Measurements from ENCODE around the gene PRRT1.
A peak's percentile ranks its signal among the peaks of the same experiment; 100 is the strongest.
"Not testable (repeated sequence)": the region's sequence is repeated elsewhere in the genome, so short reads cannot be mapped to it uniquely, and the experiment has no call there.

The PRRT1 gene

GRCh38 chr6:32114796-32115195 is 36.9 kb downstream of the PRRT1 start:
- Mint-ChIP-seq H3K4me3 (no peak overlapping the region), H3K9me3 (no peaks in the 10 kb centered on the region), H3K27ac (no peak overlapping the region), H3K36me3 (ENCODE audit: low read depth) (peaks cover 35% of the 10 kb centered on the region), H3K4me1 (ENCODE audit: low read depth) (peaks cover 10% of the 10 kb centered on the region), H3K27me3 (ENCODE audit: low read depth) (no peaks in the 10 kb centered on the region)

GRCh38 chr6:32113386-32114352 is 38.1 kb downstream of the PRRT1 start:
- H3K27me3 Mint-ChIP-seq (ENCODE audit: low read depth): peaks cover 5% of the 10 kb centered on the region
- H3K9me3 Mint-ChIP-seq: no peaks in the 10 kb centered on the region
- no peak overlapping the region for H3K27ac Mint-ChIP-seq

GRCh38 chr6:32112431-32112980 is 39.2 kb downstream of the PRRT1 start:
- Mint-ChIP-seq H3K36me3 (ENCODE audit: low read depth) (peaks cover 31% of the 10 kb centered on the region), H3K27ac (no peak overlapping the region), H3K27me3 (ENCODE audit: low read depth) (peaks cover 15% of the 10 kb centered on the region), H3K4me1 (ENCODE audit: low read depth) (peaks cover 5% of the 10 kb centered on the region), H3K4me3 (no peak overlapping the region), H3K9me3 (no peaks in the 10 kb centered on the region)

More at GRCh38 chr6:32113386-32114352, 38.1 kb downstream of the PRRT1 start:
- Mint-ChIP-seq H3K4me1 (ENCODE audit: low read depth) (peaks cover 2% of the 10 kb centered on the region), H3K36me3 (ENCODE audit: low read depth) (peaks cover 31% of the 10 kb centered on the region), H3K4me3 (no peak overlapping the region)

- H3K9me3 Mint-ChIP-seq: no peaks in the 10 kb centered on the region
- H3K27me3 Mint-ChIP-seq (ENCODE audit: low read depth): peaks cover 18% of the 10 kb centered on the region
- no peak overlapping the region for H3K27ac Mint-ChIP-seq
- no peak overlapping the region for H3K4me3 Mint-ChIP-seq
- peaks cover 5% of the 10 kb centered on the region for H3K4me1 Mint-ChIP-seq (ENCODE audit: low read depth)
- H3K36me3 Mint-ChIP-seq (ENCODE audit: low read depth): peaks cover 29% of the 10 kb centered on the region
Observed at GRCh38 chr6:32111424-32112066, 40.2 kb downstream of the PRRT1 start.

GRCh38 chr6:32110632-32111031 is 41.1 kb downstream of the PRRT1 start:
- no peak overlapping the region for H3K27ac Mint-ChIP-seq
- H3K36me3 Mint-ChIP-seq (ENCODE audit: low read depth): peaks cover 22% of the 10 kb centered on the region
- H3K9me3 Mint-ChIP-seq: no peaks in the 10 kb centered on the region
- peaks cover 5% of the 10 kb centered on the region for H3K4me1 Mint-ChIP-seq (ENCODE audit: low read depth)
- peaks cover 18% of the 10 kb centered on the region for H3K27me3 Mint-ChIP-seq (ENCODE audit: low read depth)
- H3K4me3 Mint-ChIP-seq: no peak overlapping the region

GRCh38 chr6:32109765-32110160 is 42.0 kb downstream of the PRRT1 start:
- Mint-ChIP-seq H3K36me3 (ENCODE audit: low read depth) (peaks cover 20% of the 10 kb centered on the region), H3K4me1 (ENCODE audit: low read depth) (peaks cover 4% of the 10 kb centered on the region), H3K4me3 (no peak overlapping the region), H3K27ac (peak overlapping the region; percentile 50), H3K9me3 (no peaks in the 10 kb centered on the region), H3K27me3 (ENCODE audit: low read depth) (peaks cover 23% of the 10 kb centered on the region)

- Mint-ChIP-seq H3K27me3 (ENCODE audit: low read depth) (peaks cover 23% of the 10 kb centered on the region), H3K4me1 (ENCODE audit: low read depth) (peaks cover 3% of the 10 kb centered on the region), H3K36me3 (ENCODE audit: low read depth) (peaks cover 18% of the 10 kb centered on the region), H3K27ac (peak within 1 kb of the TSS; percentile 50), H3K4me3 (no peak within 1 kb of the TSS), H3K9me3 (no peaks in the 10 kb centered on the region)
Observed at GRCh38 chr6:32109114-32109764, 42.5 kb downstream of the PRRT1 start, which contains the start of gene TNXB. TNXB (minus strand) TSS chr6:32109338; CDS start chr6:32098198, 11,140 bp downstream.

GRCh38 chr6:32108727-32109113 is 43.0 kb downstream of the PRRT1 start:
- Mint-ChIP-seq H3K4me3 (no peak overlapping the region), H3K9me3 (no peaks in the 10 kb centered on the region)

GRCh38 chr6:32108094-32108627 is 43.6 kb downstream of the PRRT1 start:
- no peaks in the 10 kb centered on the region for H3K9me3 Mint-ChIP-seq
- peaks cover 27% of the 10 kb centered on the region for H3K27me3 Mint-ChIP-seq (ENCODE audit: low read depth)
- H3K4me3 Mint-ChIP-seq: no peak overlapping the region
- H3K27ac Mint-ChIP-seq: no peak overlapping the region
- peaks cover 16% of the 10 kb centered on the region for H3K36me3 Mint-ChIP-seq (ENCODE audit: low read depth)
- peaks cover 3% of the 10 kb centered on the region for H3K4me1 Mint-ChIP-seq (ENCODE audit: low read depth)

More at GRCh38 chr6:32108727-32109113, 43.0 kb downstream of the PRRT1 start:
- H3K27me3 Mint-ChIP-seq (ENCODE audit: low read depth): peaks cover 23% of the 10 kb centered on the region
- peaks cover 3% of the 10 kb centered on the region for H3K4me1 Mint-ChIP-seq (ENCODE audit: low read depth)
- H3K36me3 Mint-ChIP-seq (ENCODE audit: low read depth): peaks cover 18% of the 10 kb centered on the region
- H3K27ac Mint-ChIP-seq: no peak overlapping the region

GRCh38 chr6:32107406-32107805 is 44.3 kb downstream of the PRRT1 start:
- Mint-ChIP-seq H3K9me3 (no peaks in the 10 kb centered on the region), H3K36me3 (ENCODE audit: low read depth) (peaks cover 11% of the 10 kb centered on the region), H3K27me3 (ENCODE audit: low read depth) (peaks cover 27% of the 10 kb centered on the region), H3K4me1 (ENCODE audit: low read depth) (peaks cover 3% of the 10 kb centered on the region), H3K4me3 (no peak overlapping the region), H3K27ac (no peak overlapping the region)

- Mint-ChIP-seq H3K9me3 (no peaks in the 10 kb centered on the region), H3K4me1 (ENCODE audit: low read depth) (peaks cover 3% of the 10 kb centered on the region), H3K27ac (no peak overlapping the region), H3K27me3 (ENCODE audit: low read depth) (peaks cover 27% of the 10 kb centered on the region), H3K36me3 (ENCODE audit: low read depth) (peaks cover 3% of the 10 kb centered on the region), H3K4me3 (no peak overlapping the region)
Observed at GRCh38 chr6:32105433-32105832, 46.3 kb downstream of the PRRT1 start.

- Mint-ChIP-seq H3K27me3 (ENCODE audit: low read depth) (peaks cover 34% of the 10 kb centered on the region), H3K4me3 (no peak overlapping the region), H3K27ac (no peak overlapping the region), H3K9me3 (no peaks in the 10 kb centered on the region), H3K4me1 (ENCODE audit: low read depth) (no peaks in the 10 kb centered on the region), H3K36me3 (ENCODE audit: low read depth) (no peaks in the 10 kb centered on the region)
Observed at GRCh38 chr6:32102255-32102654, 49.5 kb downstream of the PRRT1 start.

GRCh38 chr6:32100251-32100650 is 51.5 kb downstream of the PRRT1 start:
- H3K4me3 Mint-ChIP-seq: not testable (repeated sequence)

More at GRCh38 chr6:32100251-32100650, 51.5 kb downstream of the PRRT1 start:
- not testable (repeated sequence) for H3K36me3 Mint-ChIP-seq (ENCODE audit: low read depth); H3K4me1 Mint-ChIP-seq (ENCODE audit: low read depth); H3K9me3 Mint-ChIP-seq; H3K27ac Mint-ChIP-seq
- H3K27me3 Mint-ChIP-seq (ENCODE audit: low read depth): peaks cover 42% of the 10 kb centered on the region

All from T-helper 1 cell treated with Interleukin-12 subunit alpha and Interleukin-12 subunit beta and Interleukin-4 antibody, amounts not matched to agents 30 μg/mL and 1 μg/mL, for 36 hours (primary cell).